GM12872 (cell line): ENCODE results near the gene KLF11.

Source experiments
- CTCF ChIP-seq: IDR thresholded peaks from 3 replicates; pipeline ENCODE4 v1.5.1; 2011; ENCODE audit warnings: low read depth, mild to moderate bottlenecking, low read length, moderate library complexity; ENCODE audit not compliant: insufficient read depth

Gene KLF11

GRCh38 chr2:10009811-10010781 is 33.3 kb upstream of the KLF11 start:
- no peak for TF ChIP-seq CTCF

DNA sequence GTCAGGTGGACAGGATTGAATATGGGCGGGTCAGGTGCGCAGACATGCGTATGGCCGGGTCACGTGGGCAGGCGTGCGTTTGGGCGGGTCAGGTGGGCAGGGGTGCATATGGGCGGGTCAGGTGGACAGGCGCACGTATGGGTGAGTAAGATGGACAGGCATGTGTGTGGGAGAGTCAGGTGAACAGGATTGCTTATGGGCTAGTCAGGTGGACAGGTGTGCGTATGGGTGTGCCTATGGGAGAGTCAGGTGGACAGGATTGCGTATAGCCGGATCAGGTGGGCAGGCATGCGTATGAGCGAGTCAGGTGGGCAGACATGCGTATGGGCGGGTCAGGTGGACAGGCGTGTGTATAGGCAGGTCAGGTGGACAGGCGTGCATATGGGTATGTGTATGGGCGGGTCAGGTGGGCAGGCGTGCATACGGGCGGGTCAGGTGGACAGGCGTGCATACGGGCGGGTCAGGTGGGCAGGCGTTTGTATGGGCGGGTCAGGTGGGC is 30.3 kb upstream of the KLF11 start:
- TF ChIP-seq CTCF: no peak

DNA sequence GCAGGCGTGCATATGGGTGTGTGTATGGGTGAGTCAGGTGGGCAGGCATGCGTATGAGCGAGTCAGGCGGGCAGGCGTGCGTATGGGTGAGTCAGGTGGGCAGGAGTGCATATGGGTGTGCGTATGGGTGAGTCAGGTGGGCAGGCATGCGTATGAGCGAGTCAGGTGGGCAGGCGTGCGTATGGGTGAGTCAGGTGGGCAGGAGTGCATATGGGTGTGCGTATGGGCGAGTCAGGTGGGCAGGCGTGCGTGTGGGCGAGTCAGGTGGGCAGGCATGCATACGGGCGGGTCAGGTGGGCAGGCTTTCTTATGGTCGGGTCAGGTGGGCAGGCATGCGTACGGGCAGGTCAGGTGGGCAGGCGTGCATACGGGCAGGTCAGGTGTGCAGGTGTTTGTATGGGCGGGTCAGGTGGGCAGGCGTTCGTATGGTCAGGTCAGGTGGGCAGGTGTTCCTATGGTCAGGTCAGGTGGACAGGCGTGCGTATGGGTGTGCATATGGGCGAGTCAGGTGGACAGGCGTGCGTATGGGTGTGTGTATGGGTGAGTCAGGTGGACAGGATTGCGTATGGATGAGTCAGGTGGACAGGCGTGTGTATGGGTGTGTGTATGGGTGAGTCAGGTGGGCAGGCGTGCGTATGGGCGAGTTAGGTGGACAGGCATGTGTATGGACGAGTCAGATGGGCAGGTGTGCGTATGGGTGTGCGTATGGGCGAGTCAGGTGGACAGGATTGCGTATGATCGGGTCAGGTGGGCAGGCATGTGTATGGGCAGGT is 28.7 kb upstream of the KLF11 start:
- no peak for TF ChIP-seq CTCF

DNA sequence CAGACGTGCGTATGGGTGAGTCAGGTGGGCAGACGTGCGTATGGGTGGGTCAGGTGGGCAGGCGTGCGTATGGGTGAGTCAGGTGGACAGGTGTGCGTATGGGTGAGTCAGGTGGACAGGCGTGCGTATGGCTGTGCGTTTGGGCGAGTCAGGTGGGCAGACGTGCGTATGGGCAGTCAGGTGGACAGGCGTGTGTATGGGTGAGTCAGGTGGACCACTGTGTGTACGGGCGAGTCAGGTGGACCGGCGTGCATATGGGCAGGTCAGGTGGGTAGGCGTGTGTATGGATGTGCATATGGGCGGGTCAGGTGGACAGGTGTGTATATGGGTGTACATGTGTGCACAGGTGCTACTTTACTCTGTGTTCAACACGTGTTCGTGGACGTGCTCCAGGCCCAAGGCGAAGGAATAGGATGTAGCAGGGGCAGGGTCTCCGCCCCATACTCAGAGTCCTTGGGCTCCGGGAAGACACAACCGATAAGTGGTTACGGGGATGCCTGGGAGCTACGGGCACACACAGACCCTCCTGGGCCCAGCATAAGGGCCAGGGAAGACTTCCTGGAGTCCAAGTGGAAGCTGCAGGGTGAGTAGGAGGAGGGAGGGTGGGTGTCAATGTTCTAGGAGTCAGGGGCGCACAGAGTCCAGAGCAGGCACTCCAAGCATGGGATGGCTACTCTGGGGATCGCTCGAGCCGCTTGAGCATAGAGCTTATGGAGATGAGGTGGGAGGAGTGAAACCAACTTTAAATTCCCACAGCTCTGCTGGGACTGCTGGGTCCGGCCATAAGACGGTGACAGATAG is 27.1 kb upstream of the KLF11 start:
- TF ChIP-seq CTCF: no peak

DNA sequence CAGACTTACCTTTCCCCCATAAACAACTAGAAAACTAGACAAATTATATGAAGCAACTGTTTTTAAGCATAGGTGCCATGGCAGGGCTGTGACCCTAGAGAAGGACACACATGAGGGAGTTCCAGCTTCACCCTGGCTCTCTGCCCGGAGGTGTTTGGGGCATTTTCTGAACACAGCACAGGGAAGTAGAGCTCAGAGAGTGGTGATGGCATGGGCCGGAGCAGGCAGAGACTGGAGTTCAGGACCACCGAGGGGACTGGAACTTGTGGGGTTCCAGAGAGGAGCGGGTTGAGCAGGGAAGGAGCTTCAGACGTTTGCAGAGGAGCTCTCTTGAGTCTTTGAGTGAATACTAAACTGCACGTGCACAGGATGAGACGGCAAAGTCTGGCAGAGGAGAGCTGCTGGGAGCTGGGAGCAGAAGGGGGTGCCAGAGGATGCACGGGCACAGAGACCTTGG is 26.5 kb upstream of the KLF11 start:
- no peak for TF ChIP-seq CTCF

GRCh38 chr2:10017313-10017941 is 25.9 kb upstream of the KLF11 start:
- TF ChIP-seq CTCF: no peak
